Fibroblast of skin of scalp (primary cell): ENCODE results near the gene NPL. TPM values are rescaled to one million over a fixed set of nuclear protein-coding genes. Genes with fewer than 3 reads are reported as not detected.

Experiments
- DNase-seq: peaks from one replicate; pipeline ENCODE4 v3.0.0-alpha.2; 2013
- polyA plus RNA-seq, 2 experiments: library from polyadenylated mRNA; unstranded; fragments of 120-200 nt; gene quantifications; one replicate each; pipeline ENCODE4 v1.2.1, GENCODE V29; 2013; ENCODE audit not compliant: insufficient read length in 2 of 2

The NPL gene, protein sequence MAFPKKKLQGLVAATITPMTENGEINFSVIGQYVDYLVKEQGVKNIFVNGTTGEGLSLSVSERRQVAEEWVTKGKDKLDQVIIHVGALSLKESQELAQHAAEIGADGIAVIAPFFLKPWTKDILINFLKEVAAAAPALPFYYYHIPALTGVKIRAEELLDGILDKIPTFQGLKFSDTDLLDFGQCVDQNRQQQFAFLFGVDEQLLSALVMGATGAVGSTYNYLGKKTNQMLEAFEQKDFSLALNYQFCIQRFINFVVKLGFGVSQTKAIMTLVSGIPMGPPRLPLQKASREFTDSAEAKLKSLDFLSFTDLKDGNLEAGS
- polyA plus RNA-seq (2013, experiment 1 of 2; ENCODE audit: insufficient read length) = 1.0 TPM
- 1.8 TPM for polyA plus RNA-seq (2013, experiment 2 of 2; ENCODE audit: insufficient read length)

DNA sequence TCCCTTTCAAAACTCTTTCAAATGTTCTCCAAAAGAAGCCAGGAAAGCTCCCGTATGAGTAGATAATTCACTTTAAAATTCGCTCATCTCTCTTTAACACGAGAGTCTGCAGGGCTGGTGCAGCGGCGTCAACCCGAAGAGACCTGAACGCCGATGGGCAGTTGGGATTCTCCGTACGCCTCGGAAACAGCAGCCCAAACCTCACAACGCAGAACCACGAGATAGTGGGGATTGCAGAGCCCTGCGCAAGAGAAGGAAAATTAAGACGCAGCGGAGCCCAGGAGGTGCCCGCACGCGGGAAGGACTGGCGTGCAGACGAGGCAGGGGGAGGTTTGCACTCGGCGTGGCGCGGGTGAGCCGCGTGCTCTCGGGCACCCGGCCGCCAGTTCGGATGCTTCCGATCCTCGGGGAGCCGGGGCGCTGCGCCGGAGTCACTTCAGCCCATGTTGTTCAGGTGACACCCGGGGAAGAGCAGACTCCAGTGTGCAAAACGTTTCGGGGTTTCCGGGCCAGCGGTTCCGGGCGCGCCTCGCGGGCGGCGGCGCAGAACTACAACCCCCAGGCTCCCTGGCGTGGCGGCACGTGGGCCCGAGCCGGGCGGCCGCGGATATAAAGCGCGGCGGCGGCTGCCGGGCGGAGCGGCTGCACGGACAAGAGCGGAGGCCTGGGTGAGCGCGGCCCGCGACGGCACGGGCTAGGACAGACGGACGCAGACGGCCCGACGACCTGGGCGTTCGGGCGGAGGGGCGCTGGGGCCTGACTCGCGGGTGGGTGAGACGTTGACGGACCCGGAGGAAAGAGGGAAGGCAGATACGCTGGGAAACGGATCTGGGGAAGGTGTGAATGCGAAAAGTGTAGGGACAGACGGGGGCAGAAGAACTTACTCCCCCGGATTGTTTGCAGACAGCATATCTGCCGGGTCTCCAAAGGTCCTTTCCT, at the start of gene NPL:
TSS of gene NPL (plus strand) at position 636 of the 939 bp plus-strand sequence. CDS start 4,599 bp downstream, outside the sequence.
- DNase-seq = peak; percentile 72

DNA sequence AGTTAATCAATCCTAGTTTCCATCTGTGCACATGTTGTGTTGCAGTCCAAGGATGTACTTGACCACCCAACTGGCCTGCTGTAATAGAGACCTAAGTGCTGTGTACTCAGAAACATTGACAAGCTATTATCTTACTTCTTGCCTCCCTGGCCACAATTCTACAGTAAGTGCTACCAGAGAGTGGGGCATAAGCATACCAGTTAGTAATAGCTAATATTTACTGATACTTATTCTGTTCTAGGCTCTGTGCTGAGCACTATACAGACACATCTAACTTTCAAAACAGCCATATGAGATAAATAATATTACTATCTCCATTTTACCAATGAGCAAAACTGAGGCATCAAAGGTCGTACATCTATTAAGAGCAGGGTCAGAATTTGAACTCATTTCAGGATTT, 49.5 kb upstream of the NPL start:
- DNase-seq = no peak

DNA sequence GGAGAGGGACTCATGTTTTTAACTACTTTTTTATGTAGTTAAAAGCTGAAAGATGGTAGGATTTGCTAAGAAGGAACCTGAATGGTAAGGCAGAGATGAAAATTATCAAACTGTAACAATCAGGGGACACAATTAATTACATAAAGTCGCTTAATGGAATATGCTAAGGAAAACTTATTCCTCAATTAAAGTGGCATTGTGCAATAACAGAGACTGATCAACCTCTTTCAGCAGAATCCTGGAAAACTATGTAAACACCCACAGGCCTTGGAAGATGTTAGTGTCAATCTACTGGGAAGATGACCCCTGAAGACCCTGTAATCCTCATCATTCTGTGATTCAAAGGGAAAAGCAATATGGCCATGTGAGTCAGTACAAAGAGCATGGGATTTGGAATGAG, 46.8 kb upstream of the NPL start:
- no peak for DNase-seq

DNA sequence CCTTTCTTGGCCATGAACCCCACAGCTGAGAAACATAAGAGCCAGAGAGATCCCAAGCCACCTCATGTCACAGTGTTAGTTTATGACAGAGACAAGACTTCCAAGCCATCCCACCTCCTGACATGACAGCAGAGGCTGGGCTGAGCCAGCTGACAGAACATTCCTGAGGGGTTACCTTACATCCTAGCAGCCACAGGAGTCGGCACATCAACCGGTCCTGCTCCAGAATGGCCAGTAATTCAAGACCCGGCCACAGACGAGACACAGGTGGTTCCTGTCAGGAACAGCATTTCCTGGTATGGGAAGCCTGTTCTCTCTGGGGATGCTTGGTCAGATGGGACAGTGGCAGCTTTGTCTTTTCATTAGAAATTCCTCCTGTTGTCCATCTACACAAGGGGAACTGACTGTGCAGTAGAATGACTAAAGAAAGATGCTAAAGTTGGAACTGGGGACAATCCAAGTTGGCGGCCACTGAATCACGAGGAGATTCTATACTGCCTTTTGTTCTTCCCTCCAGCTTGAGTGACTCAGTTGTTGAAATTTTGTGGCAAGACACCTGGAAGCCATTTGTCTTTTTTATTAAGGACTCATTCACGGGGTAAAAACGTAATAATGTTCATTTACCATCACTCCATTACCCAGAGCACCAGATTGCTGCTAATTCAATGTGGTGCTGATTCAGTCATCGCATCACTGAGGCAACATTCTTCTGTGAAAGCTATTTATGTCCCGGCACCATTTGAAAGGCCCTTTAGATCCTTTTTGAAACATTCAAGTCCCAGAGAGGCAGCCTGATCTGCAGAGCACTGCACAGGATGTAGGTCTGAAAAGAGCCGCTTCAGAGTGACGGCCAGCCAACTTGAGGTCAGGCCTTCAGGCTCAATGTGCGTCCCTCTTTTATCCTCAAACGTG, 37.2 kb upstream of the NPL start:
- DNase-seq = no peak

DNA sequence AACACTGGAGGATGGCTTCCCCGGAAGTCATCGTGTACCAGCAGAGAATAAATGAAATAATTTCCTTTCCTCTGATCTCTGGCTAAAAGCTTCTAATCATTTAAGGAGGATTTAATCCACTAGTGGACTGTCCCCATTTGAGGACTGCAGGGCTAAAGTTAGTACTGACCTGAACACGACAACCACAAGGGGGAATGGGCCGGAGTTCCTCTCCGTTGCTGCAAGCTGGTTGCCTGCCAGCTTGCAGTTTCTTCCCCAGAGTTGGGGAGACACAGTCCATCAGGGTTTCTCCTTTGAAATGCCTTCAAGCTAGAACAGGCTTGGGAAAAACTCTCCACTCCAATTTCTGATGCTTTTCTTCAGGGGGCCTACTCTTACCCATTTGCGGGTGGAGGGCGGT, 35.5 kb upstream of the NPL start:
- no peak for DNase-seq

DNA sequence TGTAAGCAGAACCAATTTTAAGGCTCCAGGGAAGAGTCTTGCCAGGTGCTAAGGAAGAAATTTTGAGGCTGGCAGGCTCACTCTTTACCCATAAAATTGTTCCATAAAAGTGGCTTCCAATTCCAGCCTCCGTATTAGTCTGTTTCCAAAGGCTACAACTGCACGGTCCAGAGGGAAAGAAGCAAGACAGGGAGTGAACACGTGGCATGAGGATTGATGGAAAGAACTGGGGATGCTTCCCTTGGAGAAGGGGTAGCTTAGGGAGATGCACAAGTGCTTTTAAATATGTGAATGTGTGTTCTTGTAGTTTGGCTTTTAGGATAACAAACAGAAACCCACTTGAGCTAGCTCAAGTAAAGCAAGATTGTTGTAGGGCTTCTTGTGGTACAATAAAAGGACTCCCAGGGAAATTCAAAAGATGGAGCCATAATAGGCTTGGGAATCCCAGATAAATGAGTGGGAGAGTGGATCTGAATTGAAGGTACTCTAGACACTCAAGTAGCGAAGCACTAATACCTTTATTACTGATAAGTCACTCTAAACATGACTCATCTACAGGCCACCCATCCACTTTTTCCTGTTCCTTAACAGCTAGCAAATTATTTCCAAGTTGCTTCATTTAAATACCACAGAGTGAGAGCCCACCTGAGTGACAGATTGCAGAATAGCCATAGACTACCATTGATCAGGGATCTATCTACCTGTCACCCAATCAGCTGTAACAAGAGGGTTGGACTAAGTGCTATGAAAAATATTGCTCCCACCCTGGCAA, 34.8 kb upstream of the NPL start:
- no peak for DNase-seq

DNA sequence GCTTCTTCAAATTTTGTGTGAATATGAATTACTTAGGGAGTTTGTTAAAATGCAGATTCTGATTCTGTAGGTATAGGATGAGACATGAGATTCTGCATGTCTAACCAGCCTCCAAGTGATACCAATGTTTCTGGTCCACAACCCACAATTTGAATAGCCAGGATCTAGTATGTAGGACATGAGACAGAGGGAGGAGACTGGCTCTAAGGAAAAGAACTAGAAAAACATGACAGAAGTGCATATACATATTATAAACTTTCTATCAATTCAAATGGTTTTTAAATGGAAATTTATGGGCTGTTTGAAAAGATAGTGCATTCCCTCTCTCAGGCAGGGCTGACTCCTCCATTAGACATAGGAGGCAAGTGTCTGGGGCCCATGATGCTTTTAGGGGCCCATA, 33.9 kb upstream of the NPL start:
- no peak for DNase-seq

DNA sequence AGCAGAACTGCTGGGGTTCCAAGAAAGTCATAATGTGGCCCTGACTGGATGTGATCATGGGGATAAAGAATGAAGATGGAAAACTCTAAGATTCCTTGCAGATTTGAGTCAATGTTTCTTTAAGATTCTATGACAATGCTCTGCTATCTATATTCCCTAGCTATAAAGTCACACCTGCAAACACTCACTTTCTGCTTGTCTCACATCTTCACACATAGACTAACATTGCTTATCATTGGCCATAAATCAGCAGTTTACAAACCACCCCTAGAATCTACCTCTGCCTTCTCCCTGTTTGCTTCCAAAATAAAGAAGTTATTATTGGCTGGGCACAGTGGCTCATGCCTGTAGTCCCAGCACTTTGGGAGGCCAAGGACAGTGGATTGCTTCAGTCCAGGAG, 33.1 kb upstream of the NPL start:
- no peak for DNase-seq

DNA sequence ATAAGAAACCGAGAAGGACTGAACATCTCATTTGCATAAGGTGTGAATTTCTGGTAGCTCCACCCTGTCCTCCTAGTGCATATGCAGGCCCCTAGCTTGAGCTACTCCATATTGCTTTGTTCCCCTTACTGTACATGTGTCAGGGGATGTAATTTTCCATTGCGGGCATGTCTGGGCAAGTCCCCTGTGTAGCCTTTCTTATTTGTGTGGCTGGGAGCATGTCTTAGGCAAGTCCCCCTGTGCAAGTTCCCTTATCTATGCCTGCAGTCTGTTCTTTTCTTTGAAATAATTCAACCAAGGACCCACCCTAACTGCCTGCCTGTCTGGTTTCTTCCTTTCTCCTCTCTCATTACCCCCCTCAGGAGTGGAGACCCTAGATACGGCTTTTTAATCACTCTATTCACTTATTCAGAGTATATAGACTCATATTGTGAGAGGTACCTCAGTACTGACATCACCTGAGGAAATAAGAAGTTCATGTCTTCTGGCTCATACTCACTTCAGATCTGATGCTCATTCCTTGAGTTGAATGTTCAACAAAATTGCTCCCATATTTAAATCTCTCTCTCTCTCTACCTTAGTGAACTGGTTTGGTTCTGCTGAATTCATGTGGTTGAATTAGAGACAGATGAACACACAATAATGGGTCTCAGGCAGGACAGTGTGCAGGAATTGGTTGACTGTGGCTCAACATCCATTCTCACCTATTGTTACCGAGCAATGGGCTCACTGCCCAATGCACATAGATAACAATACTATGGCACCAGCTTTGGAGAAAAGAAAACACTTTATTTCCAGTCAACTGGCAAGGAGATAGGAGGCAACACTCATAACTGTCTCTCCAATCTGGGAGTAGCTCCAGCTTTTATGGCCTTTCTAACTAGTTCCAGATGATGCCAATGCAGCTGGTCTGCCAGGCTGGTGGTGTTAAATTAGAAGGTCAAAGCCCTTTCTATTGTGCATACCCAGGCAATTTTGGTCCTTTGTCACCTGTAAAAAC, 27.9 kb upstream of the NPL start:
- no peak for DNase-seq

DNA sequence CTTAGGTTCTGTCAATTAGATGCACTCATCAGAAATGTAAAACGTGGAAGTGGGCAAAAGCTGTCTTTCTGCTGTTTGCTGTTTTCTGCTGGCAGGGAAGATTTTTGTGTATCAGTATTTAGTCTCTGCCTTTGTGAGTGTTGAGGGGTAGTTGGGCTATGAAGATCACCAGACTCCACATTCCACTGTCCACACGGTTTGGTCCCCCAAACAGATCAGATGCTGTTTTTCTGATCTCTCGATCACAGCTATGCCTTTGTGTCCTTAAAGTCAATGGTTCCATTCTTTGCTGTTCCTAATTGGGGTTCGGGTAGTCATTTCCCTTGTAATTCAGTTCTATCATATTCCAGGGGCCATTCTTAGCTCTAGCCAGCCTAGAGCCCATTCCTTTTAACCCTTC, 27.0 kb upstream of the NPL start:
- DNase-seq = no peak

DNA sequence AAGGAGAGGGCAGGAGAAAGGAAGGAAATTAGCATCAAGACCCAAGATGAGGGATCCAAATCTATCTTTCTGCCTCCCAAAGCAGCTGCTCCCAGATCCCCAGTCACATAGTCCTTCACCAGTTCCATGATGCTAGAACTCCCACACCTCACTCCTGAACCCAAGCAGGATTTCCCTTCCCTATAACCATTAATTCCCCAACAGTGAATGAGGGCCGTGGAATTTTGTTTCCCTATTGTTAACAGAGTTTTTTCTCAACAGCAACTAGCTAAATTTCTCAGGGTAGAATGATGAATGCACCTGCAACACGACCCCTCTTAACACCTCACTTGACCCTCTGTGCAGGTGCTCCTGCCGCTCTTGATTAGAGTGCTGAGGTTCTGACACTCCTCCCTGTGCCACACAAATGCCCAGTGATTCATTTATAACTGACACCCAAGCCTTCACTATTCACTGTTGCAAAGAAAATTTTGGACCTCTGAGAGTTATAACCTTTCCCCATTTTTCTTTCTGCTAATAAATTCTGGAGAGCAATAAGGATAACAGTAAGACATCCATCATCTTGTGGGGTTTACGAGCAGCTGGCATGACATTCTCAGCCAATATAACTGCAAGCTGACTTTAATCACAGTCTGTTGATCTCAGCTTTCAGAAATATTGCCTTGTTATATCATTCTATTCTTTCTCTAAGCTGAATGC, 25.4 kb upstream of the NPL start:
- DNase-seq = no peak

DNA sequence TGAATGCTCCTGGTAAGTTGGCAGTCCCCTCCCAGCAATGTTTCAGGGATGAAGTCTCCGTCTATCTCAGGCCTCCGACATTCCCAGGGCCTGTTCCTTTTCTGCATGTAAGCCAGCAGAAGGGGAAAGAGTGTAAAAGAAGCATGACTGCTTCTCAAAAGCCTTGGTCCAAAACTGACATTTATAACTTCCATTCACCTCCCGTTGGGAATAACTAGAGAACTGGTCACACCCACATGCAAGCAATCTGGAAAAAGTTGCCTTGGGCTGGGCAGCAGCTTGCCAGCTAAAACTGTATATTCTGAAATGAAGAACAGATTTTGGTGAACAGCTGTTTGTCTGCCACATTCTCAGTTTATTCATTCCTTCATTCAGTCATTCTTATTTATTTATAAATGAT, 24.2 kb upstream of the NPL start:
- DNase-seq = no peak

DNA sequence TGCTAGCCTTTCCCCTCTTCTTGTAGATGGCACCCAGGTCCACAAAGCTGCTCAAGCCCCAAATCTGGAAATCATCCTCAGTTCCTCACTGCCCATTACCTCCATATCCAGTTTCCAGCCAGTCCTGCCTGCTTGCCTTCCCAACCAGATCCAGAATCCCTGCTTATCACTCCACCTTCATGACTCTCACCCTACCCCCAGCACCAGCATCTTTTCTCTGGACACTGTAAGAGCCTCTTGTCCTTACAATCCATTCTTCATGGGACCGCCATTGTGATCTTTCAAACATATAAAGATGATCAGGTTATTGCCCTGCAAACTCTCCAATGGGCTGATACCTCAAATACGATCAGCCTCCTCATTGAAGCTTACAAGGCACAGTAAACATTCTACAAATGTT, 23.5 kb upstream of the NPL start:
- no peak for DNase-seq

DNA sequence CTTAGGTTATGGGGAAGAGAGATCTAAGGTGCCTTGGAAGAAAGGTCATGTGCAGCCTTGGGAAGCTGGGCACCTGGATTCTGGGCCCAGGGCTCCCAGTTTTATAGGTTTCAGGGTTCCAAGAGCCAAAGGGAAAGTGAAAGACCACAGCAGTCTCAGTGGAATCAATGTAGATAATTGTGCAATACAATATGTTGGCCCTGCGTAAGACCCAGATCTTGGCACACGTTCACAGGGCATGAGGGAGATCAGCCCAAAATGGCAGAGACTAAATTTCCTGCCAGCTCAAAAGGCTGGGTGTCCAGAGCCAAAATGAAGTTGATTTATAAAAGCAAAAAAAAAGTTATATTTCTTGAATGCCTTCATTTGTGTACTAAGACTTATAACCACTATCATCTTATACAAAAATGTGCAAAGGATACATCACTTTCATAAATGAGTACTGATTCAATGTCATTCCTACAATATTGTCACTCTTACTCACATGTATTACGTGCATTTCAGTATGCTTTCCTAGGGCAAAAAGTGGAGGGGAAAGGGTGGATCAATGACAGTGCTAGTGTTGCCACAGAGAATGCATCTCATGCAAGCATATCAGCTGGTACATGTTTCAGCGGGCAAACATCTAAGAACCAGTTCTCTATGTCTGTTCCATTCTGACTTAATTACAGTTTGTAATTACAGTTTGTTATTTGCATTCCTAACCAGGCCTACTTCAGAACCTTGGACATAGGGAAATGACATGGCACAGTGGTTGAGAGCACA, 22.5 kb upstream of the NPL start:
- DNase-seq = no peak

DNA sequence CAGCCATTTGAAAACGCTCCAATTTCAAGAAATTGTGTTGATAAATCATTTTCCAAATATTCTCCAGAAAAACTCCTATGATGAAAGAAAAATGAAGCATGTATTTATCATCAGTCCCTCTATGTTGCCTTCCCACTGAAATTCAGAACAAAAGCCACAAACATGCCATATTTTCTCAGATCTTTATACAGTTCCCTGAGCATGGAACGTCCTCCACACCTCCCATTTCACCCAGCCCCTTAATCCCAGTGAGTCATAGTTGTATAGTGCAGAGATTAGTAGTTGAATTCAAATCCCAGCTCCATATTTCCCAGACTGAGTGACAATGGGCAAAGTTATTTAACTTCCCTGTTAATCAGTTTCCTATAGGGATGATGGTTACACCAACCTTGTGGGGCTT, 20.6 kb upstream of the NPL start:
- peak; percentile 57 for DNase-seq

DNA sequence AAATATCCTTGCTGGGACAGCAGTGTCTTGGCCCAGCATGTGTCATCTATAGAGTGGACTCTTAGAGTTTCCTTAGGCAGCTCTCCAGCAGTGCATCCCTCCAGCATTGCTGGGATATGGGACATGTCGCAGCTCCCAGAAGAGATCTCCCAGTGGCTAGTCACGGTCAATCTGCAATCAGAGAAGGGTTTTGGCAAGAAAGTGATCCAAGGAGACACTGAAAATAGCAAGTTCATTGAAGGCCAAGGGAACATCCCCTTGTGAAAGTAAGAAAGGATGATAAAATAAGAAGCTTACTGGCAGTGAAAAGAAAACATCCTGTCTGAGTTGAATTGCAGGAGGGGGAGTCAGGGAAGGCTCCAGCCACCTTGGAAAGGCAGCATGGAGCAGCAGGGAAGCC, 19.3 kb upstream of the NPL start:
- DNase-seq = no peak

DNA sequence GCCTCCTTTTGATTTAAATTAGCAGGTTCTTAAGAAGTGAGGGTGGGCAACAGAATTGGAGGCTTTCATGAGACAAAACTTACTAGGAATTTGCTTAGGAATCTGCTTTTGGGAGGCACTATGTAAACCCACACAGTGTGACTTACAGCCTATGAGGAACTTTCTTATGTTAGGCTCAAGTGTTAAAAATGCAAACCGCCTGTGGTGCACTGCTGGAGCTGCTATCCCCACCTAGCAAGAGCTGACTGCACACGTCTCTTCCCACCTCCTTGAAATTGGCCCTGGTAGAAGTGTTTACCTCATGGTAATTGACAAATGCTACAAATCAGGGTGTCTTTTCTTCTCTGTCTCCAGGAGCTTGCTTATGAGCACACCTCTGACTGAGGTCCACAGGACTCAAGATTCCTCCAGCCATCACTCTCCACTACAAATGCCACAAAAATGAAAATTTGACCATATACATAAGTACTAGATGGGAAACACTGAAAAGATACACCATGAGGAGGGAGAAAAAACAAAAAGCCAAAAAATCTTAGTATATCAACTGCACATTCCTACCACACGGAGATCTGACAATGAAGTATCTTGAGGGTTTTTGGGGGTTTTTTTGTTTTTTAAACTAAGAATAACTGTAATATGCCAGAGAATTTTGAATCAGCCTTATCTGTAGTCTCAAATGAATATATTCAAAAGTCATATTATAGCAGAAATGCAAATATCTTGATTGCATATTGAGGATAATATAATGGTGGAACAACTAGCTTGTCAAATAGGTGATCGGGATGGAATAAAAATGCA, 18.2 kb upstream of the NPL start:
- no peak for DNase-seq

DNA sequence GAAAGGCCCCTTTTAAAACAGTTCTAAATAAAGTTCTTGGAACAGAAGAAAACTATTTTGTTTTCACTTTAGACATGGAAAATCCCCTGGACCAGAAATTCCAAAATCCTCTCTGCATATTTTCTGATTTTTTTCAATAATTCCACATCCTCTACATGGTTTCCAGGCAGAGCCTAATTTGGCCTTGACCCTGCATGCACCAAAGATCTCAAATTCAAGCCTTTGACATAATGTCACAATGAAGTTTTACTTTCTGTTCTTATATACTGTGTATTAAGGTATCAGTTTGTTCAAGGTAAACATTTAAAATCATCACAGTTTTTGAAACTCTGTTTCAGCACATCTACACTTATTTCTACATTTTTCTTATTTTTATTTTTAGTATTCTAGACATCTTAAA, 12.2 kb upstream of the NPL start:
- no peak for DNase-seq
